Lower lobe of right lung (tissue), 2 donors: ENCODE results near the gene EHD4. TPM values are rescaled to one million over a fixed set of nuclear protein-coding genes. Genes with fewer than 3 reads are reported as not detected.

Source experiments
- ATAC-seq, 2 donors: fragments of 200-7000 bp; cut with Tn5 transposase; one replicate each; pipeline ENCODE4 v1.9.1; 2020 to 2022; ENCODE audit warnings: mild to moderate bottlenecking in 2 of 2, moderate library complexity in 2 of 2
- DNase-seq: peaks from one replicate; pipeline ENCODE4 v3.0.0-alpha.2; 2020
- H3K27ac ChIP-seq: fragments of 200-600 bp; one replicate; pipeline ENCODE4 v1.8.0; 2022
- H3K27me3 ChIP-seq: fragments of 200-600 bp; one replicate; pipeline ENCODE4 v1.8.0; 2022; ENCODE audit warnings: low read depth
- H3K36me3 ChIP-seq: fragments of 200-600 bp; one replicate; pipeline ENCODE4 v1.8.0; 2022; ENCODE audit warnings: mild to moderate bottlenecking
- H3K4me1 ChIP-seq: fragments of 200-600 bp; one replicate; pipeline ENCODE4 v1.8.0; 2022
- H3K4me3 ChIP-seq: fragments of 200-600 bp; one replicate; pipeline ENCODE4 v1.8.0; 2022; ENCODE audit warnings: mild to moderate bottlenecking
- H3K9me3 ChIP-seq: fragments of 200-600 bp; one replicate; pipeline ENCODE4 v1.8.0; 2022
- CTCF ChIP-seq: fragments of 200-600 bp; IDR thresholded peaks from one replicate; pipeline ENCODE4 v1.8.0; 2022; ENCODE audit warnings: antibody characterized with exemption, mild to moderate bottlenecking
- intact Hi-C: fragments of 100-400 bp; cut with DNase I; formaldehyde crosslinking; loops from one replicate; pipeline ENCODE4 v1.11.0; 2022
- total RNA-seq: library from RNA; stranded (reverse); fragmentation: NEBNext Ultra II Directional; extraction: Animal tissue kit (Norgen Biotek cat#: 25700); gene quantifications from one replicate; pipeline ENCODE4 v1.2.1, GENCODE V29; 2021
- donor health status: DM: no; HTN: yes; CAD: no; lungs with severe emphysema.

EHD4 gene
- total RNA-seq, 1 donor from 2014 or later: 35.0 TPM

GRCh38 chr15:41999290-42000285 lies 27.2 kb upstream of the EHD4 start:
- intact Hi-C loops: no loop called here
- DNase-seq: no peak
- H3K4me3 ChIP-seq: no peak overlapping the region
- H3K4me1 ChIP-seq: no peaks in the 10 kb centered on the region
- H3K27me3 ChIP-seq: no peaks in the 10 kb centered on the region
- no peaks in the 10 kb centered on the region for H3K36me3 ChIP-seq
- H3K9me3 ChIP-seq: no peaks in the 10 kb centered on the region
- no peak overlapping the region for H3K27ac ChIP-seq
- no peak for TF ChIP-seq CTCF
- ATAC-seq: no peak

GRCh38 chr15:41997845-41998244 lies 25.5 kb upstream of the EHD4 start:
- no peaks in the 10 kb centered on the region for H3K36me3 ChIP-seq
- intact Hi-C loops: no loop called here
- no peak for TF ChIP-seq CTCF
- no peaks in the 10 kb centered on the region for H3K9me3 ChIP-seq
- no peak overlapping the region for H3K27ac ChIP-seq
- no peaks in the 10 kb centered on the region for H3K4me1 ChIP-seq
- ATAC-seq: no peak
- DNase-seq: no peak
- no peak overlapping the region for H3K4me3 ChIP-seq
- no peaks in the 10 kb centered on the region for H3K27me3 ChIP-seq

GRCh38 chr15:41996921-41997592 lies 24.7 kb upstream of the EHD4 start:
- no peak for ATAC-seq
- no peak for TF ChIP-seq CTCF
- Histone ChIP-seq H3K4me3 (no peak overlapping the region), H3K27ac (no peak overlapping the region), H3K36me3 (no peaks in the 10 kb centered on the region), H3K4me1 (no peaks in the 10 kb centered on the region), H3K9me3 (no peaks in the 10 kb centered on the region), H3K27me3 (no peaks in the 10 kb centered on the region)
- no peak for DNase-seq
- intact Hi-C loops: no loop called here

- TF ChIP-seq CTCF: no peak
- ATAC-seq (no peak), DNase-seq (no peak)
- H3K9me3 ChIP-seq: no peaks in the 10 kb centered on the region
- H3K27ac ChIP-seq: no peak overlapping the region
- no peaks in the 10 kb centered on the region for H3K36me3 ChIP-seq
- H3K4me3 ChIP-seq: no peak overlapping the region
- no peaks in the 10 kb centered on the region for H3K27me3 ChIP-seq
- no peaks in the 10 kb centered on the region for H3K4me1 ChIP-seq
- intact Hi-C loops: no loop called here
Observed at GRCh38 chr15:41996376-41996775, 24.0 kb upstream of the EHD4 start.

- no peak for TF ChIP-seq CTCF
- DNase-seq: no peak
- Histone ChIP-seq H3K36me3 (no peaks in the 10 kb centered on the region), H3K9me3 (no peaks in the 10 kb centered on the region), H3K27me3 (no peaks in the 10 kb centered on the region), H3K4me3 (no peak overlapping the region), H3K4me1 (no peaks in the 10 kb centered on the region), H3K27ac (no peak overlapping the region)
- ATAC-seq: no peak
- intact Hi-C loops: no loop called here
Observed at GRCh38 chr15:41995476-41995855, 23.1 kb upstream of the EHD4 start.
